Measurements from ENCODE around the gene ENO1. TPM values are rescaled to one million over a fixed set of nuclear protein-coding genes. Genes with fewer than 3 reads are reported as not detected.

Gene ENO1
- total RNA-seq, 1 donor from 2014 or later = 1,269 TPM

DNA sequence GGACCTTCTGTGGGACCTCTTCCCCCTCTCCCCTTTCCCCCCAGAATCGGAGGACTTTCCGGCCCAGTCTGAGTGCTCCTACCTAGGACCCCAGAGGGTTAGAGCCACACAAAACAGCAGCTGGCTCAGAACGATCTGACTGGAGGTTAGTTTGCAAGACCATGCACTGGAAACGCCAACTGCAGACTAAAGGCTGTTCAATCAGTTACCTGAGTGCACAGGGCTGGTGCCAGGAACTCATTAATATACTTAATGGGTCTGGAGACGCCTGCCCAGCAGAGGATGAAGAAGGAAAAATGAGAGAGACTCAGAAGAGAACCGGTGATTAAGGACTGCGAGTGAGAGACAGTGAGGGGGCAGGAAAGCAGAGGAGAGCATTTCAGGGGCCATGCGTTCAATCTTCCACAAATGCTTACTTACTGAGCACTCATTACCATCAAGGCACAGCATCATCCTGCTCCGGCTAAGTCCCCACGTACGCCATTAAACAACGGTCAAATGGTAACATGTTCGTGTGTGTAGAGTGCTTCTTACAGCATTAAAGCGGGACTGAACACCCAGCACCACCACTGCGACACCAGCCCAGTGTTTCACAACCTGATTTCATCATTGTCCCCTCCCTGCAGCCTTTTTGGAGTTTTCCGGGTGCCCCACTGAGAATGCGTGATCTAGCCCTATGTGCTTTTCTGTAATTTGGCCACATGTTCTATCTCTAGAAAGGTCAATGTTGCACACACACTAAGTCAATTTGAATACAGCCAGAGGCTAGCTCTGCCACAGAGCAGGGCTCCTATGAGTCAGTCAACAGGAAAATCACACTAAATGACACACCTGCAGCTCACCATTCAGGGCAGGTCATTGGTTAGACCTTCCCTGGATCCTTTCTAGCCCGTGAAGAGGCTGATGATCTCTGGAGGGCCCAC, 7.6 kb downstream of the ENO1 start:
- H3K27ac Mint-ChIP-seq (ENCODE audit: unreplicated experiment) = peak overlapping the region; percentile 3
- no peak for DNase-seq (ENCODE audit: low read depth, low spot score)
- peaks cover 47% of the 10 kb centered on the region for H3K4me1 Mint-ChIP-seq
- peak overlapping the region; percentile 56 for H3K4me3 Mint-ChIP-seq
- no peaks in the 10 kb centered on the region for H3K27me3 Mint-ChIP-seq (ENCODE audit: low read depth)
- H3K9me3 Mint-ChIP-seq = no peaks in the 10 kb centered on the region
- TF ChIP-seq, protein P1, sequence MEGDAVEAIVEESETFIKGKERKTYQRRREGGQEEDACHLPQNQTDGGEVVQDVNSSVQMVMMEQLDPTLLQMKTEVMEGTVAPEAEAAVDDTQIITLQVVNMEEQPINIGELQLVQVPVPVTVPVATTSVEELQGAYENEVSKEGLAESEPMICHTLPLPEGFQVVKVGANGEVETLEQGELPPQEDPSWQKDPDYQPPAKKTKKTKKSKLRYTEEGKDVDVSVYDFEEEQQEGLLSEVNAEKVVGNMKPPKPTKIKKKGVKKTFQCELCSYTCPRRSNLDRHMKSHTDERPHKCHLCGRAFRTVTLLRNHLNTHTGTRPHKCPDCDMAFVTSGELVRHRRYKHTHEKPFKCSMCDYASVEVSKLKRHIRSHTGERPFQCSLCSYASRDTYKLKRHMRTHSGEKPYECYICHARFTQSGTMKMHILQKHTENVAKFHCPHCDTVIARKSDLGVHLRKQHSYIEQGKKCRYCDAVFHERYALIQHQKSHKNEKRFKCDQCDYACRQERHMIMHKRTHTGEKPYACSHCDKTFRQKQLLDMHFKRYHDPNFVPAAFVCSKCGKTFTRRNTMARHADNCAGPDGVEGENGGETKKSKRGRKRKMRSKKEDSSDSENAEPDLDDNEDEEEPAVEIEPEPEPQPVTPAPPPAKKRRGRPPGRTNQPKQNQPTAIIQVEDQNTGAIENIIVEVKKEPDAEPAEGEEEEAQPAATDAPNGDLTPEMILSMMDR (conservative IDR thresholded peaks at IDR 0.05) = no peak
- peaks cover 49% of the 10 kb centered on the region for H3K36me3 Mint-ChIP-seq (ENCODE audit: low read depth)

DNA sequence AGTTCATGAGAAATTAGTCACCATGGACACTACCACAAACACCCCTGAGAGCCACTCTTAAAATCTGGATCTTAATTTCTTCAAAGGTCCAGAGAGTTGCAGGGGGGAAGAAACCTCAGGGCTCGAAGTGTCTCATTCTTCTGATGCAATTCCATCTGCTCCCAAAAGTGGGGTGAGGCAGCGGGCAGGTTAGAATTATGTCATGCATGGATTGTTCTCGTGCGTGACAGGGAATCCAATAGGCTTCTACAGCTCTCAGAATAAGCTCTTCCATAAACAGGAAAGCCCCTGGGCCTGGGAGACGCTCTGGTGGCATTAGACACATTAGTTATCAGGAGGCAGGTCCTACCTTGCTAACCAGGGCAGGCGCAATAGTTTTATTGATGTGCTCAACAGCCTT, 8.4 kb downstream of the ENO1 start:
- Mint-ChIP-seq H3K4me1 (peaks cover 40% of the 10 kb centered on the region), H3K36me3 (ENCODE audit: low read depth) (peaks cover 45% of the 10 kb centered on the region), H3K27ac (ENCODE audit: unreplicated experiment) (no peak overlapping the region)

DNA sequence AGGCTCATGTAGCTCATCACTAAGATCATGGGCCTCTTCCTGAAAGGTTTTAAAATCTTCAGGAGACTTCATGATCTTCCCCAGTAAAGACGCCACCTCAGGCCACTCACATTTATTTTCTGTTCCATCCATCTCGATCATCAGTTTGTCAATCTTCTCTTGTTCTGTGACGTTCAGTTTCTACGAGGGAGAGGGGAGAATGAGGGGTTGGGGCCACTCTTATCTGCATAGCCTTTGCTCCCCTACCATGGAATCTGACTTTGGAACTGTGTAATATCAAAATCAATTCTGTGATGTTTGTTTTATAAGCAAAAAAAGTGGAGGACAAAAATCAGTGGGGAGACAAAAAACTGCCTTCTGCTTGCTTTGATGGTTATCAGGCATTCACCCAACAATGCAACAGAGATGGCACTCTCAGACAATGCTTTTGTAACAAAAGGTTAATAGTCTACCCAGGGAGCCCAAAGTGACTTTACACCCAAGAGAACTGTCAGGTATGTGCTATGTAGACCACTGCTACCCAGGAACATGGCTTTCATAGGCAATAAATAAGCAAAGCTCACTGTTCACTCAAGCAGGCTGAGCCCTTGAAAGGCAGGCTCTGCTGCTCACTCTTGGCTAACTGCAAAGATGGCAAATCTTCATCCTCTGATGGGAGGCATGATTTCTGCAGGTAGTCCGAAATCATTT, 10.5 kb downstream of the ENO1 start:
- H3K36me3 Mint-ChIP-seq (ENCODE audit: low read depth) = peaks cover 39% of the 10 kb centered on the region
- no peak overlapping the region for H3K27ac Mint-ChIP-seq (ENCODE audit: unreplicated experiment)
- no peak for DNase-seq (ENCODE audit: low read depth, low spot score)
- H3K4me1 Mint-ChIP-seq = peaks cover 23% of the 10 kb centered on the region
- no peaks in the 10 kb centered on the region for H3K9me3 Mint-ChIP-seq
- TF ChIP-seq, protein P1 (conservative IDR thresholded peaks at IDR 0.05) = no peak
- H3K27me3 Mint-ChIP-seq (ENCODE audit: low read depth) = no peaks in the 10 kb centered on the region
- no peak overlapping the region for H3K4me3 Mint-ChIP-seq

More for the DNA sequence above, 8.4 kb downstream of the ENO1 start:
- DNase-seq (ENCODE audit: low read depth, low spot score) = no peak
- Mint-ChIP-seq H3K9me3 (no peaks in the 10 kb centered on the region), H3K4me3 (peak overlapping the region; percentile 56), H3K27me3 (ENCODE audit: low read depth) (no peaks in the 10 kb centered on the region)
- TF ChIP-seq, protein P1 (conservative IDR thresholded peaks at IDR 0.05) = no peak

DNA sequence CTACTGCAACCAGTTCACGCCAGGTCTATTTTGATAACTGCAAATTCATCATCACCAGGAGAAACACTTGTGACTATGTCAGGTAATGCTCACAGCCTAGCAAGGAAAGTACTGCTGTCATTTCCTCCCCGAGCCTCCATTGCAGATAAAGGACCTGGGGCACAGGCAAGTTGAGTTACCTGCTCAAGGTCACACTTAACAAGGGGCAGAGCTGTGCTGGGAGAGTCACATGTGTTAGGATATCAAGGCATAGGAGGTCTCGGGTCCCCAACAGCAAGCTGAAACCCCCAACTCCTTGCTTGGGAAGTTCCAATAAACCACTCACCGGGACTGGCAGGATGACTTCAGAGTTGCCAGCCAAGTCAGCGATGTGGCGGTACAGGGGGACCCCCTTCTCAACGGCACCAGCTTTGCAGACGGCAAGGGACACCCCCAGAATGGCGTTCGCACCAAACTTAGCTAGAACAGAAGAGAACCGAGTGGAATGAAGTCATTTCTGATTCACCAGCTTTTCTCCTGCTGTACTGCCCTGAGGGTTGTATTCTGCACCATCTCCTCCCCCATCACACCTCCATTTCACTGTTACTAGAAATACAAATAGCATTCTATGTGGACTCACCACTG, 11.6 kb downstream of the ENO1 start:
- no peaks in the 10 kb centered on the region for H3K9me3 Mint-ChIP-seq
- no peak for DNase-seq (ENCODE audit: low read depth, low spot score)
- no peak overlapping the region for H3K27ac Mint-ChIP-seq (ENCODE audit: unreplicated experiment)
- no peak overlapping the region for H3K4me3 Mint-ChIP-seq
- TF ChIP-seq, protein P1 (conservative IDR thresholded peaks at IDR 0.05) = no peak
- H3K27me3 Mint-ChIP-seq (ENCODE audit: low read depth) = no peaks in the 10 kb centered on the region
- peaks cover 38% of the 10 kb centered on the region for H3K36me3 Mint-ChIP-seq (ENCODE audit: low read depth)
- H3K4me1 Mint-ChIP-seq = peaks cover 18% of the 10 kb centered on the region

DNA sequence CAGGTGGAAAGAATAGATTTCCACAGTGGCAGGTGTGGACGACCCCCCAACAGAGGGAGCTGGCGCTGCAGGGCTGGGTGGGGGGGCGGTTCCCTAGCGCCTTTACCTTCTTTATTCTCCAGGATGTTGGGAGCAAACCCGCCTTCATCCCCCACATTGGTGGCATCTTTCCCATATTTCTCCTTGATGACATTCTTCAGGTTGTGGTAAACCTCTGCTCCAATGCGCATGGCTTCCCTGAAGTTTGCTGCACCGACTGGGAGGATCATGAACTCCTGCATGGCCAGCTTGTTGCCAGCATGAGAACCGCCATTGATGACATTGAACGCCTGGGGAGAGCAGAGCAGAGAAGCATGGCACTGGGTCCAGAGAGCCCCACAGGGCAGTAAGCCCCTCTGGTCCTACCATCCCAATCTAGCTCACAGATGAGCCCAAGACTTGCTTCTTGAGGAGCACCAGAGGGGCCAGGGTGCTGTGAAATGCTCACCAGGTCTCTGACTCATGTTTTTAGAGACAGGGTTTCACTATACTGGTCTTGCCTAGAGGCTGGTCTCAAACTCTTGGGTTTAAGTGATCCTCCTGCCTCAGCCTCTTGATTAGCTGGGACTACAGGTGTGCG, 12.2 kb downstream of the ENO1 start:
- Mint-ChIP-seq H3K9me3 (no peaks in the 10 kb centered on the region), H3K4me3 (no peak overlapping the region), H3K4me1 (peaks cover 17% of the 10 kb centered on the region), H3K27ac (ENCODE audit: unreplicated experiment) (no peak overlapping the region), H3K27me3 (ENCODE audit: low read depth) (no peaks in the 10 kb centered on the region), H3K36me3 (ENCODE audit: low read depth) (peaks cover 34% of the 10 kb centered on the region)
- DNase-seq (ENCODE audit: low read depth, low spot score) = no peak
- TF ChIP-seq, protein P1 (conservative IDR thresholded peaks at IDR 0.05) = no peak

Measured in neural crest cell (in vitro differentiated cells).